BLaER1 (cell line): ENCODE measurements around the gene CCDC12.

ENCODE experiments used
- H3K27ac ChIP-seq: shearing (Covaris generic); formaldehyde crosslinking; 2 replicates; pipeline ENCODE4 v1.8.1; 2022
- H3K27me3 ChIP-seq: shearing (Covaris generic); formaldehyde crosslinking; 2 replicates; pipeline ENCODE4 v1.8.1; 2022
- H3K36me3 ChIP-seq: shearing (Covaris generic); formaldehyde crosslinking; 2 replicates; pipeline ENCODE4 v1.8.1; 2022
- H3K4me1 ChIP-seq: shearing (Covaris generic); formaldehyde crosslinking; 2 replicates; pipeline ENCODE4 v1.8.1; 2022
- H3K4me2 ChIP-seq: shearing (Covaris generic); formaldehyde crosslinking; 2 replicates; pipeline ENCODE4 v1.8.1; 2022
- H3K4me3 ChIP-seq: shearing (Covaris generic); formaldehyde crosslinking; 2 replicates; pipeline ENCODE4 v1.8.1; 2022
- H3K9ac ChIP-seq: shearing (Covaris generic); formaldehyde crosslinking; 2 replicates; pipeline ENCODE4 v1.8.1; 2022
- H3K9me3 ChIP-seq: shearing (Covaris generic); formaldehyde crosslinking; 2 replicates; pipeline ENCODE4 v1.8.1; 2022
- H4K20me1 ChIP-seq: shearing (Covaris generic); formaldehyde crosslinking; 2 replicates; pipeline ENCODE4 v1.8.1; 2022
- Cebpa-rat ChIP-seq: shearing (Covaris generic); IDR thresholded peaks from 2 replicates; pipeline ENCODE4 v1.8.1; 2022

The CCDC12 gene

GRCh38 chr3:46909535-46910161 lies 66.9 kb downstream of the CCDC12 start:
- no peak for TF ChIP-seq Cebpa-rat

GRCh38 chr3:46908986-46909534 lies 67.5 kb downstream of the CCDC12 start:
- Histone ChIP-seq H3K27me3 (no peaks in the 10 kb centered on the region), H3K4me2 (peak overlapping the region; percentile 70), H3K36me3 (peaks cover 4% of the 10 kb centered on the region; the same call in 1 of the 2 replicates), H3K9ac (no peak overlapping the region), H3K4me3 (no peak overlapping the region), H3K9me3 (no peaks in the 10 kb centered on the region), H3K4me1 (peaks cover 28% of the 10 kb centered on the region), H4K20me1 (no peaks in the 10 kb centered on the region), H3K27ac (peak overlapping the region; percentile 55; the same call in 1 of the 2 replicates)
- no peak for TF ChIP-seq Cebpa-rat

More at GRCh38 chr3:46909535-46910161, 66.9 kb downstream of the CCDC12 start:
- peaks cover 7% of the 10 kb centered on the region for H3K36me3 ChIP-seq
- H4K20me1 ChIP-seq = no peaks in the 10 kb centered on the region
- H3K4me3 ChIP-seq = no peak overlapping the region
- 0 out of 2 replicates have a peak overlapping the region, but pooled peaks have one; percentile 57 for H3K9ac ChIP-seq
- H3K27me3 ChIP-seq = no peaks in the 10 kb centered on the region
- peak overlapping the region; percentile 73 for H3K27ac ChIP-seq
- no peaks in the 10 kb centered on the region for H3K9me3 ChIP-seq
- peak overlapping the region; percentile 70 for H3K4me2 ChIP-seq
- peaks cover 25% of the 10 kb centered on the region for H3K4me1 ChIP-seq

GRCh38 chr3:46908294-46908985 lies 68.1 kb downstream of the CCDC12 start:
- no peak overlapping the region for H3K4me3 ChIP-seq
- H3K36me3 ChIP-seq = 0 out of 2 replicates have a peak, but pooled peaks cover under 1% of the 10 kb centered on the region
- no peaks in the 10 kb centered on the region for H4K20me1 ChIP-seq
- H3K27me3 ChIP-seq = no peaks in the 10 kb centered on the region
- no peaks in the 10 kb centered on the region for H3K9me3 ChIP-seq
- peak overlapping the region; percentile 70 for H3K4me2 ChIP-seq
- no peak for TF ChIP-seq Cebpa-rat
- peaks cover 34% of the 10 kb centered on the region for H3K4me1 ChIP-seq
- peak overlapping the region; percentile 55; the same call in 1 of the 2 replicates for H3K27ac ChIP-seq
- no peak overlapping the region for H3K9ac ChIP-seq

GRCh38 chr3:46907960-46908293 lies 68.6 kb downstream of the CCDC12 start:
- Histone ChIP-seq H3K4me1 (peaks cover 40% of the 10 kb centered on the region), H3K4me2 (no peak overlapping the region), H3K9me3 (no peaks in the 10 kb centered on the region), H3K9ac (no peak overlapping the region), H3K4me3 (no peak overlapping the region), H4K20me1 (no peaks in the 10 kb centered on the region), H3K36me3 (no peaks in the 10 kb centered on the region), H3K27me3 (no peaks in the 10 kb centered on the region), H3K27ac (no peak overlapping the region)
- no peak for TF ChIP-seq Cebpa-rat

- Histone ChIP-seq H3K27ac (no peak overlapping the region), H3K9ac (no peak overlapping the region), H3K36me3 (no peaks in the 10 kb centered on the region), H3K9me3 (no peaks in the 10 kb centered on the region), H3K4me1 (peaks cover 42% of the 10 kb centered on the region), H3K4me2 (no peak overlapping the region), H3K27me3 (no peaks in the 10 kb centered on the region), H4K20me1 (no peaks in the 10 kb centered on the region), H3K4me3 (no peak overlapping the region)
- TF ChIP-seq Cebpa-rat = no peak
These were observed 69.3 kb downstream of the CCDC12 start for GRCh38 chr3:46907271-46907670.

- H3K4me3 ChIP-seq = no peak overlapping the region
- peaks cover 42% of the 10 kb centered on the region for H3K4me1 ChIP-seq
- H3K4me2 ChIP-seq = no peak overlapping the region
- no peak overlapping the region for H3K27ac ChIP-seq
- no peaks in the 10 kb centered on the region for H3K27me3 ChIP-seq
- no peaks in the 10 kb centered on the region for H3K36me3 ChIP-seq
- no peak overlapping the region for H3K9ac ChIP-seq
- H4K20me1 ChIP-seq = no peaks in the 10 kb centered on the region
- no peaks in the 10 kb centered on the region for H3K9me3 ChIP-seq
- TF ChIP-seq Cebpa-rat = no peak
These were observed 70.0 kb downstream of the CCDC12 start for GRCh38 chr3:46906471-46907058.

- Histone ChIP-seq H3K9me3 (no peaks in the 10 kb centered on the region), H3K4me3 (no peak overlapping the region), H3K27ac (no peak overlapping the region), H3K9ac (no peak overlapping the region), H3K27me3 (no peaks in the 10 kb centered on the region), H4K20me1 (no peaks in the 10 kb centered on the region), H3K4me1 (peaks cover 42% of the 10 kb centered on the region), H3K36me3 (no peaks in the 10 kb centered on the region), H3K4me2 (no peak overlapping the region)
- no peak for TF ChIP-seq Cebpa-rat
These were observed 70.7 kb downstream of the CCDC12 start for GRCh38 chr3:46905661-46906451.

- Histone ChIP-seq H3K4me1 (peaks cover 39% of the 10 kb centered on the region), H3K27me3 (no peaks in the 10 kb centered on the region), H3K27ac (no peak overlapping the region), H3K4me3 (no peak overlapping the region), H4K20me1 (no peaks in the 10 kb centered on the region), H3K9me3 (no peaks in the 10 kb centered on the region), H3K4me2 (no peak overlapping the region), H3K36me3 (no peaks in the 10 kb centered on the region), H3K9ac (no peak overlapping the region)
- TF ChIP-seq Cebpa-rat = no peak
These were observed 71.4 kb downstream of the CCDC12 start for GRCh38 chr3:46905213-46905560.
